ENCODE measurements around the gene CYTH2.

The CYTH2 gene

GRCh38 chr19:48501494-48502349 lies 32.6 kb downstream of the CYTH2 start:
- TF ChIP-seq GATA3 (IDR thresholded peaks at IDR 0.05; ENCODE audit: low read depth, low read length) (no peak), GATA2 (IDR thresholded peaks at IDR 0.05; ENCODE audit: low read depth, low read length) (no peak)

DNA sequence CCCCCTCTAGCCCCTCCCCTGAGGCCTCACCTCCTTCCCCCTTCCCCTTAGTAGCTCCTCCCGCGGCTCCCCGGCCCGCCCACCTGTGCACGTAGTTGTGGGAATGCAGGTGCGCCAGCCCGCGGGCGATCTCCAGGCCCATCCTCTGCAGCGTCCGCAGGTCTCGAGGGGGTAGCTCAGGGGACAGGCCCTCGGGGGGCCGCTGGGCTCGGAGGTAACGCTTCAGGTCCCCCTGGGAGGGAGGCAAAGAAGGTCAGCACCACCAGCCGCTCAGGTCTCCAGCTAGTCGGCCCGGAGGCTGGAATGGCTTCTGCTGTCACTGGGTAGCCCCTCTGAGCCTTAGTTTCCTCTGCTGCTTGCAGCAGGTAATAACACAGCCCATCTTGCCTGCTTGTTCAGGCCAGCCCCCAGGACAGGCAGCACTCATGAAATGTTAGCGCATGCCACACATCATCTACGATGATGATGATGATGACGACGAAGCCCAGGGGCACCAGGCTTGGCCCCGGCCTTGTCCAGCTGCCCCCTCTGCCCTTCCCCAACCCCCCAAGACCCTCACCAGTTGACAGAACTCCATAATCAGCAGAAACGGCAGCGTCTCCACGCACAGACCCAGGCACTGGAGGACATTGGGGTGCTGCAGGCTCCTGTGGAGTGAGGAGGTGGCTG lies 33.3 kb downstream of the CYTH2 start:
- TF ChIP-seq GATA3 (IDR thresholded peaks at IDR 0.05; ENCODE audit: low read depth, low read length) (no peak), GATA2 (IDR thresholded peaks at IDR 0.05; ENCODE audit: low read depth, low read length) (no peak)

- no peak for TF ChIP-seq GATA2 (IDR thresholded peaks at IDR 0.05; ENCODE audit: low read depth, low read length)
- no peak for TF ChIP-seq GATA3 (IDR thresholded peaks at IDR 0.05; ENCODE audit: low read depth, low read length)
Measured at GRCh38 chr19:48506138-48506733, 37.1 kb downstream of the CYTH2 start.

DNA sequence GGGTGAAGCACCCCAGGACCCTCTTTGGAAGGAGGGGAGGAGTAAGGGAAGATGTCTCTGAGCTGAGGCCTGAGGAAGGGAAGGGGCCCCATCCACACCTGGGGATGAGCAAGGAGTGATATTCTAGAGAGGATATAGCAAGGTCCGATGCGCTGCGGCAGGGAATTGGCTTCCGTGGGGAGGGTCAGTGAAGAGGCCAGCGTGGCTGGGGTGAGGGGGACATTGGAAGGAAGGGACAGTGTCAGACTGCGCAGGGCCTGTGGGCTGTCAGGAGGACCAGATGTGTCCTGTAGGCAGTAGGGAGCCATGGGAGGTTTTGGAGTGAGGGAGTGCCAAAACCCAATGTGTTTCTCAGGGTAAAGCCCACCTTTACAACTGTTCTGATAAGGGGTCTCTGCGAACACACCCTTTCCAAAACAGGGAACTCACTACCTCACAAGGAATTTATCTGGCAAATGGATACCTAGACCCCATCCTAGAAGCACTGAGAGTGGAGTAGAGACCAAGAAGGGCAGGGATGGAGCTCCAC lies 38.8 kb downstream of the CYTH2 start:
- no peak for TF ChIP-seq GATA3 (IDR thresholded peaks at IDR 0.05; ENCODE audit: low read depth, low read length)
- no peak for TF ChIP-seq GATA2 (IDR thresholded peaks at IDR 0.05; ENCODE audit: low read depth, low read length)

DNA sequence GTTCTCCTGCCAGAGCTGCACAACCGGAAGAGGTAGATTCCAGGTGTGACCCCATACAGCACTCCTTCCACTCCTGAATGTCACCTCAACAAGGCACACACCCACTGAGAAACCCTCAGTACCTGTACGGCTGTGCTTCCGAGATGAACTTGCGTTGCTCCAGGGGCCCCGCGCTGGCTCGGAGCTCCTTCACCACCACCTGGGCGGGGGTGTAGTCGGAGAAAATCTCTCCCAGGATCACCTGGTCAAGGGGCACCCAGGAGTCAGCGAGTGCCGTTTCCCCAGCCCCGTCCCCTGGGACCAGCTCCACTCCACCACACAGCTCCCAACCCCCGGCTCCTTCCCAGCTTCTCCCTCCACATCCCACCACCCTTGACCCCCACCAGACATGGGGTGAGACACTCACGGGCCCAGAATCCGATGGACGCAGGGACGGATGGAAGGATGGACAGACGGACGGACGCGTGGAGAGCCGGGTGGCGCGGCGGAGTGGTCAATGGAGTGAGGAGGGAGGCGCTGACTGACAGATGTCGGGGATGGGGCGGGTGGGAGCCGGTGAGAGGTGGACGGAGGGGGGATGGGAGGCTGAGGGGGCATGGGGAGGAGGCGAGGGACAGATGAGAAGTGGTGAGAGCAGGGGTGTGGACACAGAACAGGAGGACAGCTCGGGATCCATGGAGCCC lies 39.7 kb downstream of the CYTH2 start:
- TF ChIP-seq GATA2 (IDR thresholded peaks at IDR 0.05; ENCODE audit: low read depth, low read length): no peak
- no peak for TF ChIP-seq GATA3 (IDR thresholded peaks at IDR 0.05; ENCODE audit: low read depth, low read length)

DNA sequence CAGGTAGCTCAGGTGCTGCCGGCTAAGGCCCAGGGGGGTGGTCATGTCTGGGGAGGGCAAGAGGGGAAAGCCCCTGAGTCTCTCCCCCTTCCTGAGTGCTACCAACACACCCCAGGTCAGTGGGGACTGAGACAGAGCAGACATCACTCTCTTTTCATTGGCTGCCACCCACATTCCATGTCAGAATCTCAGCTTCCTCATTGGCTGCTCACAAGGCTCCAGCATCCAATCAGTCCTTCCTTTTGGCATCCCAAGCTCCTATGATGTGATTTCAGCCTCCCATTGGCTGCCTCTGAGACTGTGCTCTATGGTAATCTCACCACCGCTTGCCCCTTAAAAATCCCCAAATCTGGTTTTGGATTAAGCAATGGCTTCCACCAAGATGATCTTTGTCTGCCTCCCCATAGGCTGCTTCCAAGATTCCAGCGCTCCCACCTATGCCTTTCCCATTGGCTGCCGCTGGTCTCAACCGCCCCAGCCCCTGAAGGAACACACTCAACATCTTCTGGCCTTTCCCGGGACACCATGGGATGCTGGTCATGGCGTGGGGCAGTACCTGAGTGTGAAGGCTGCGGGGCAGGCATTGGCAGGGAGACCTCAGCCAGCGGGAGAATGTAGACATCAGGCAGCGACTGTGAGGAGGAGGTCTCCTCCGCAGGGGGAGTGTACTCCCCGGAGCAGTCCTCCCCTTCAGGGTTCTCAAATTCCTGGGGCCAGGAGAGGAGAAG lies 40.5 kb downstream of the CYTH2 start:
- TF ChIP-seq GATA2 (IDR thresholded peaks at IDR 0.05; ENCODE audit: low read depth, low read length) (no peak), GATA3 (IDR thresholded peaks at IDR 0.05; ENCODE audit: low read depth, low read length) (no peak)

- TF ChIP-seq GATA2 (IDR thresholded peaks at IDR 0.05; ENCODE audit: low read depth, low read length) (no peak), GATA3 (IDR thresholded peaks at IDR 0.05; ENCODE audit: low read depth, low read length) (no peak)
Measured at GRCh38 chr19:48510421-48511268, 41.5 kb downstream of the CYTH2 start.

- TF ChIP-seq GATA3 (IDR thresholded peaks at IDR 0.05; ENCODE audit: low read depth, low read length) (no peak), GATA2 (IDR thresholded peaks at IDR 0.05; ENCODE audit: low read depth, low read length) (no peak)
Measured at GRCh38 chr19:48511321-48511731, 42.2 kb downstream of the CYTH2 start.

- TF ChIP-seq GATA2 (IDR thresholded peaks at IDR 0.05; ENCODE audit: low read depth, low read length) (no peak), GATA3 (IDR thresholded peaks at IDR 0.05; ENCODE audit: low read depth, low read length) (no peak)
Measured at GRCh38 chr19:48511800-48512503, 42.8 kb downstream of the CYTH2 start, which contains the start of gene LMTK3. Gene LMTK3, minus strand, starts transcription at chr19:48511835. Its CDS starts 259 bp downstream, at chr19:48511576.

- TF ChIP-seq GATA2 (IDR thresholded peaks at IDR 0.05; ENCODE audit: low read depth, low read length) (no peak), GATA3 (IDR thresholded peaks at IDR 0.05; ENCODE audit: low read depth, low read length) (no peak)
Measured at GRCh38 chr19:48512504-48513288, 43.5 kb downstream of the CYTH2 start.
